HCT116 (cell line): ENCODE results near the gene ATG14. TPM values are rescaled to one million over a fixed set of nuclear protein-coding genes. Genes with fewer than 3 reads are reported as not detected.

ENCODE experiments used
- ATAC-seq: fragments of 200-7000 bp; cut with Tn5 transposase; 2 replicates; pipeline ENCODE4 v1.9.1; 2020; ENCODE audit warnings: mild to moderate bottlenecking, moderate library complexity
- BruUV-seq: library from RNA; stranded (reverse); fragments of 400-500 nt; replicated peaks from 2 replicates; lab custom pipeline; 2021; lab: Mats Ljungman, UMichigan
- CTCF ChIA-PET: fragments of 300-600 bp; sonication (Branson Sonifier 250); formaldehyde crosslinking; loops from one replicate; lab custom pipeline; 2021; ENCODE audit warnings: antibody characterized with exemption; lab: Charles Lee
- POLR2A ChIA-PET: fragments of 300-600, 350-600 bp; sonication (Branson Sonifier 250); formaldehyde crosslinking; loops from one replicate; lab custom pipeline; 2021; ENCODE audit warnings: antibody characterized with exemption; lab: Charles Lee
- RAD21 ChIA-PET, 2 experiments: fragments of 300-600 bp; sonication (Branson Sonifier 250); formaldehyde crosslinking; loops; one replicate each; lab custom pipeline; 2023; ENCODE audit warnings: low total read pairs in 2 of 2; ENCODE audit not compliant: uncharacterized antibody in 2 of 2, unreplicated experiment in 2 of 2, low non-redundant PET in 1 of 2; lab: Charles Lee
- DNase-seq: peaks from one replicate; pipeline ENCODE4 v3.0.0-alpha.2; 2010; ENCODE audit warnings: low read depth, low spot score
- H2AFZ ChIP-seq: fragments of 200-600 bp; shearing (Covaris generic), sonication (generic); 2 replicates; pipeline ENCODE4 v1.6.1; 2017; ENCODE audit warnings: low read depth, mixed run types, mixed read lengths, antibody characterized with exemption, low read length; ENCODE audit not compliant: poor library complexity, severe bottlenecking
- H3K27ac ChIP-seq: 2 replicates; pipeline ENCODE4 v1.5.1; 2012; ENCODE audit warnings: low read depth, low read length
- H3K27me3 ChIP-seq: fragments of 200-600 bp; sonication (generic); 2 replicates; pipeline ENCODE4 v1.6.1; 2016; ENCODE audit warnings: mixed run types, low read length, mixed read lengths; ENCODE audit not compliant: insufficient read depth
- H3K36me3 ChIP-seq, 2 experiments: fragments of 200-500 bp in 1 of 2; fragments of 200-600 bp in 1 of 2; sonication (Bioruptor generic) in 1 of 2; sonication (generic) in 1 of 2; 2 replicates each; pipeline versions ENCODE4 v1.5.1 to v1.6.1; 2014 to 2016; ENCODE audit warnings: low read length in 2 of 2, inconsistent platforms in 1 of 2, mixed read lengths in 1 of 2, mixed run types in 1 of 2; ENCODE audit not compliant: insufficient read depth in 2 of 2, control insufficient read depth in 1 of 2
- H3K4me1 ChIP-seq, 2 experiments: fragments of 200-600 bp in 1 of 2; sonication (generic) in 1 of 2; 2 replicates each; pipeline versions ENCODE4 v1.5.1 to v1.6.1; 2012 to 2017; ENCODE audit warnings: low read length in 2 of 2, inconsistent platforms in 1 of 2, mild to moderate bottlenecking in 1 of 2, mixed read lengths in 1 of 2, mixed run types in 1 of 2, moderate library complexity in 1 of 2; ENCODE audit not compliant: insufficient read depth in 2 of 2, control insufficient read depth in 1 of 2
- H3K4me2 ChIP-seq: fragments of 200-600 bp; sonication (generic); 2 replicates; pipeline ENCODE4 v1.6.1; 2017; ENCODE audit warnings: mixed run types, low read length, mixed read lengths
- H3K4me3 ChIP-seq, 2 experiments: fragments of 200-600 bp in 1 of 2; sonication (generic) in 1 of 2; replicated peaks in 1 of 2; 2 replicates each; pipeline ENCODE4 v1.5.1; 2011 to 2016; ENCODE audit warnings: low read length in 2 of 2, control low read depth in 1 of 2, low read depth in 1 of 2, mild to moderate bottlenecking in 1 of 2, mixed read lengths in 1 of 2, mixed run types in 1 of 2
- H3K79me2 ChIP-seq: fragments of 200-600 bp; sonication (generic); 2 replicates; pipeline ENCODE4 v1.6.1; 2017; ENCODE audit warnings: mild to moderate bottlenecking, mixed run types, low read length, moderate library complexity, mixed read lengths; ENCODE audit not compliant: insufficient read depth
- H3K9ac ChIP-seq: fragments of 200-600 bp; sonication (generic); 2 replicates; pipeline ENCODE4 v1.6.1; 2016; ENCODE audit warnings: low read length, mixed read lengths
- H3K9me2 ChIP-seq: fragments of 200-600 bp; sonication (generic), shearing (Covaris generic); 2 replicates; pipeline ENCODE4 v1.6.1; 2017; ENCODE audit warnings: mixed run types, mild to moderate bottlenecking, moderate library complexity; ENCODE audit not compliant: insufficient read depth
- H3K9me3 ChIP-seq, 2 experiments: fragments of 200-500 bp in 1 of 2; fragments of 200-600 bp in 1 of 2; sonication (Bioruptor generic) in 1 of 2; sonication (generic) in 1 of 2; 2 replicates each; pipeline ENCODE4 v1.6.1; 2014 to 2017; ENCODE audit warnings: low read length in 2 of 2, mixed read lengths in 2 of 2, inconsistent platforms in 1 of 2, low read depth in 1 of 2, mild to moderate bottlenecking in 1 of 2, mixed run types in 1 of 2, moderate library complexity in 1 of 2; ENCODE audit not compliant: control insufficient read depth in 1 of 2, insufficient read depth in 1 of 2
- H4K20me1 ChIP-seq: fragments of 200-600 bp; sonication (generic), shearing (Covaris generic); 2 replicates; pipeline ENCODE4 v1.6.1; 2017; ENCODE audit warnings: mixed run types, mild to moderate bottlenecking, moderate library complexity; ENCODE audit not compliant: insufficient read depth
- CBX3 ChIP-seq: IDR thresholded peaks from 2 replicates; pipeline ENCODE4 v1.6.1; 2012; ENCODE audit warnings: low read depth
- CEBPB ChIP-seq: IDR thresholded peaks from 2 replicates; pipeline ENCODE4 v1.6.1; 2012; ENCODE audit warnings: low read depth
- EGR1 ChIP-seq: IDR thresholded peaks from 2 replicates; pipeline ENCODE4 v1.6.1; 2012; ENCODE audit warnings: low read depth
- ELF1 ChIP-seq: IDR thresholded peaks from 2 replicates; pipeline ENCODE4 v1.6.1; 2012; ENCODE audit warnings: low read depth, borderline replicate concordance
- EZH2phosphoT487 ChIP-seq: fragments of 200-600 bp; IDR thresholded peaks from 2 replicates; pipeline ENCODE4 v1.6.1; 2018; ENCODE audit warnings: antibody characterized with exemption, borderline replicate concordance
- FOSL1 ChIP-seq: IDR thresholded peaks from 2 replicates; pipeline ENCODE4 v1.6.1; 2012; ENCODE audit warnings: low read depth
- POLR2A ChIP-seq: IDR thresholded peaks from 2 replicates; pipeline ENCODE4 v1.7.0; 2011; ENCODE audit warnings: borderline replicate concordance; ENCODE audit not compliant: insufficient read depth, insufficient read length; ENCODE audit errors: extremely low read depth
- POLR2AphosphoS5 ChIP-seq: IDR thresholded peaks from 2 replicates; pipeline ENCODE4 v1.6.1; 2011; ENCODE audit warnings: mild to moderate bottlenecking, low read depth, low read length, moderate library complexity
- RAD21 ChIP-seq: IDR thresholded peaks from 2 replicates; pipeline ENCODE4 v1.6.1; 2012; ENCODE audit warnings: low read depth, mild to moderate bottlenecking
- SP1 ChIP-seq: IDR thresholded peaks from 2 replicates; pipeline ENCODE4 v1.6.1; 2012; ENCODE audit warnings: low read depth
- SRF ChIP-seq: IDR thresholded peaks from 2 replicates; pipeline ENCODE4 v1.6.1; 2012; ENCODE audit warnings: low read depth
- ZFX ChIP-seq: fragments of 450-650 bp; IDR thresholded peaks from 2 replicates; pipeline ENCODE4 v1.6.1; 2017
- intact Hi-C: fragments of 100-400 bp; cut with micrococcal nuclease; formaldehyde crosslinking; loops from 2 replicates; pipeline ENCODE4 v1.10.0; 2022
- total RNA-seq: library from RNA; stranded (reverse); gene quantifications from one replicate; pipeline ENCODE4 v1.2.1, GENCODE V29; 2021; ENCODE audit not compliant: unreplicated experiment
- TF ChIP-seq, protein P1 (sequence below), 3 experiments: fragments of 200-600 bp in 1 of 3; sonication (generic) in 1 of 3; IDR thresholded peaks in 2 of 3; conservative IDR thresholded peaks in 1 of 3; 2 replicates each; pipeline ENCODE4 v1.5.1; 2012 to 2017; ENCODE audit warnings: low read depth in 2 of 3, low read length in 2 of 3, antibody characterized with exemption in 1 of 3, borderline replicate concordance in 1 of 3, control low read depth in 1 of 3, mild to moderate bottlenecking in 1 of 3, mixed read lengths in 1 of 3, mixed run types in 1 of 3, moderate library complexity in 1 of 3; ENCODE audit not compliant: insufficient read depth in 1 of 3
- TF ChIP-seq, protein P2 (sequence below): IDR thresholded peaks from 2 replicates; pipeline ENCODE4 v1.6.1; 2012

Gene ATG14
- total RNA-seq, 1 experiment from 2014 or later, result 9.9 TPM

DNA sequence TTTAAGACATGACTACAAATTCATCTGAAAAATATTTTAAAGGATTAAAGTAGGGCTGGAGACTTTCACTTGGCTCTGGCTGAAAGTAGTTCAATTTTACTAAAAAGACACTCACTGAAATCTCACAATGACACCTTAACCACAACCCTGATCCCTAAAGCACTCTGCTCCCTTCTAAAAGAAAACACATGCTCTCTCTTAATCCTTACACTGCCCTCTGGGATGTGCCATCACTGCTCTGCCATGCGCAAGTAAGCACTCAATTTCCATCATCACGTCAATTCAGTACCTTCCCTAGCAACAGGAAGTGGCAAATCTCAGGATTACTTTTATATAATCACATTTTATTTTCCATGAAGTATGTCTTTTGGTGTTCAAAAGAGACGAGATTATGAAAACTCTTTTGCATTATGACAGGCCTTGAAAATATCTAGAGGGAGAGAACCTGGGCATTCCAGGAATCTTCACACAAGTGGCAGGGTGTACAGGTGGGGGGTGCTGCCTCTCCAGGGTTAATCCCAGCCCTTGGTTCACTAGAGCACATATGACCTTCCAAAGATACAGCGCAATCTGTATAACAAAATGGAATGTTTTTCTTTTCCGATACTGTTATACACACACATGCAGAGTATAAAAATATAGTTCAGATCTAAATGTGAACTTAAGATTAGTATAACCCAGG lies 7.3 kb downstream of the ATG14 start:
- Histone ChIP-seq H3K79me2 (peaks cover 50% of the 10 kb centered on the region), H3K9me2 (no peaks in the 10 kb centered on the region), H3K27me3 (no peaks in the 10 kb centered on the region)
- RAD21 ChIA-PET, result no interaction called here
- no peak for DNase-seq
- no peak for TF ChIP-seq RAD21
- TF ChIP-seq, all 23 proteins: peak for 0
- ChIA-PET POLR2A (no interaction called here), CTCF (no interaction called here)
- peaks cover 0 to 7% of the 10 kb centered on the region in 2 experiments; a peak in 2 of 4 replicates for H3K4me1 ChIP-seq
- no peaks in the 10 kb centered on the region for H3K36me3 ChIP-seq
- intact Hi-C loops, result no loop called here
- H2AFZ ChIP-seq, result no peak overlapping the region
- no peak for ATAC-seq
- H3K9me3 ChIP-seq, result no peaks in the 10 kb centered on the region
- H3K4me2 ChIP-seq, result no peak overlapping the region
- no peaks in the 10 kb centered on the region; the same call in 1 of the 2 replicates for H4K20me1 ChIP-seq
- H3K4me3 ChIP-seq, result no peak overlapping the region
- H3K27ac ChIP-seq, result no peak overlapping the region
- BruUV-seq, result no TSS peak
- no peak overlapping the region for H3K9ac ChIP-seq

DNA sequence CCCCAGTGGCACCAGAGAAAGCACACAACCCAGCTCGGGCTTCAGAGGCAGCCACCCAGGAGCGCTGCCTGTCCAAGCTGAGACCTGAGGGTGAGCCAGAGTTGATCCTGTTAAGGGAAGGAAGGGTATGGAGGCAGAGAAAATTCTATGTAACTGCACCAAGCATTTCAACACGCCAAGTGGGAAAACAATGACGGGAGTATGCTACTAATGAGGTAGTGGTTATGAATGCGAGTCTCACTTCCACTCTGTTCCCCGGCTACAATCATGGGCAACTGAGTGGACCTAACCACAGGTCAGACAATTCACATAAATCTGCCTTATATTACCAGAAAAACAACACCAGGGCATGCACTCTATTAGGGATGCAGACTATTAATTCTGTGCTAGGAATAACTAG lies 9.9 kb downstream of the ATG14 start:
- CTCF ChIA-PET, result no interaction called here
- no peak for DNase-seq
- Histone ChIP-seq H3K4me3 (no peak overlapping the region), H3K36me3 (no peaks in the 10 kb centered on the region), H3K9me2 (no peaks in the 10 kb centered on the region), H3K27me3 (no peaks in the 10 kb centered on the region), H3K9me3 (no peaks in the 10 kb centered on the region), H3K4me1 (peaks cover 8 to 20% of the 10 kb centered on the region in 2 experiments; a peak in 3 of 4 replicates), H4K20me1 (no peaks in the 10 kb centered on the region; the same call in 1 of the 2 replicates), H2AFZ (no peak overlapping the region), H3K9ac (no peak overlapping the region), H3K4me2 (no peak overlapping the region), H3K79me2 (peaks cover 47% of the 10 kb centered on the region), H3K27ac (no peak overlapping the region)
- RAD21 ChIA-PET, result no interaction called here
- POLR2A ChIA-PET, result no interaction called here
- BruUV-seq, result no TSS peak
- TF ChIP-seq SP1, result no peak
- TF ChIP-seq RAD21, result no peak
- no peak for TF ChIP-seq ELF1
- TF ChIP-seq EZH2phosphoT487, result no peak
- no peak for TF ChIP-seq ZFX
- TF ChIP-seq, protein P1, sequence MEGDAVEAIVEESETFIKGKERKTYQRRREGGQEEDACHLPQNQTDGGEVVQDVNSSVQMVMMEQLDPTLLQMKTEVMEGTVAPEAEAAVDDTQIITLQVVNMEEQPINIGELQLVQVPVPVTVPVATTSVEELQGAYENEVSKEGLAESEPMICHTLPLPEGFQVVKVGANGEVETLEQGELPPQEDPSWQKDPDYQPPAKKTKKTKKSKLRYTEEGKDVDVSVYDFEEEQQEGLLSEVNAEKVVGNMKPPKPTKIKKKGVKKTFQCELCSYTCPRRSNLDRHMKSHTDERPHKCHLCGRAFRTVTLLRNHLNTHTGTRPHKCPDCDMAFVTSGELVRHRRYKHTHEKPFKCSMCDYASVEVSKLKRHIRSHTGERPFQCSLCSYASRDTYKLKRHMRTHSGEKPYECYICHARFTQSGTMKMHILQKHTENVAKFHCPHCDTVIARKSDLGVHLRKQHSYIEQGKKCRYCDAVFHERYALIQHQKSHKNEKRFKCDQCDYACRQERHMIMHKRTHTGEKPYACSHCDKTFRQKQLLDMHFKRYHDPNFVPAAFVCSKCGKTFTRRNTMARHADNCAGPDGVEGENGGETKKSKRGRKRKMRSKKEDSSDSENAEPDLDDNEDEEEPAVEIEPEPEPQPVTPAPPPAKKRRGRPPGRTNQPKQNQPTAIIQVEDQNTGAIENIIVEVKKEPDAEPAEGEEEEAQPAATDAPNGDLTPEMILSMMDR (IDR thresholded peaks at IDR 0.05 in 2 of 3, conservative IDR thresholded peaks at IDR 0.05 in 1 of 3; ENCODE audit: borderline replicate concordance in 1 of 3, insufficient read depth in 1 of 3, low read depth in 2 of 3, low read length in 2 of 3), result no peak
- no peak for TF ChIP-seq POLR2AphosphoS5
- TF ChIP-seq POLR2A, result no peak
- TF ChIP-seq, protein P2, sequence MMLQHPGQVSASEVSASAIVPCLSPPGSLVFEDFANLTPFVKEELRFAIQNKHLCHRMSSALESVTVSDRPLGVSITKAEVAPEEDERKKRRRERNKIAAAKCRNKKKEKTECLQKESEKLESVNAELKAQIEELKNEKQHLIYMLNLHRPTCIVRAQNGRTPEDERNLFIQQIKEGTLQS, result no peak
- no peak for TF ChIP-seq EGR1
- no peak for TF ChIP-seq SRF
- no peak for TF ChIP-seq CEBPB
- TF ChIP-seq FOSL1, result no peak
- TF ChIP-seq CBX3, result no peak
- intact Hi-C loops, result no loop called here
- ATAC-seq, result no peak
